ENCODE data around the gene USH2A.

DNA sequence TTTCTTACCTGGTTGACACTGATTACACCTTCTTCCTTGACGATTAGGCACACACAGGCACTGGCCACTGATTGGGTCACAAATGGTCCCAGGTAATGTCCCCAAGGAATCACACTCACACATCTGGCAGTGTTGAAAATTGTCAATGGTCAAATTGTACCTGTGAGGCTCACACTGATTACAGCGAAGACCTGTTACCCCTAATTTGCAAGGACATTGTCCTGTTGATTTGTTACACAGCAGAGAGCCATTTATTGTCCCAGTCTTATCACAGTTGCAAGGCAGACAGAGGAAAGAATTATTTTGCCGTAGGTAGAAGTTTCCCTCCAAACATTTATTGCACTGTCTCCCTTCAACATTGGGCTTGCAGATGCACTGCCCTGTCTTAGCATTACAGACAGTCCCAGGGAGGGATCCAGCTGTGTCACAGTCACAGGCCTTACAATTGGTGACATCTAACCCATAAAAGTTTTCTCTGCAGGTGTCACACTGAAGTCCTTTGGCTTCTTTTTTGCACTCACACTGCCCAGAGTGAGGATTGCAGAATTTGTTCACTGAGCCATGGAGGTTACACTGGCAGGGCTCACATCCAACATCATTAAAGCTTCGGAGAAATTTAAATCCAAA is 176.6 kb downstream of the USH2A start:
- TF ChIP-seq, protein P1, sequence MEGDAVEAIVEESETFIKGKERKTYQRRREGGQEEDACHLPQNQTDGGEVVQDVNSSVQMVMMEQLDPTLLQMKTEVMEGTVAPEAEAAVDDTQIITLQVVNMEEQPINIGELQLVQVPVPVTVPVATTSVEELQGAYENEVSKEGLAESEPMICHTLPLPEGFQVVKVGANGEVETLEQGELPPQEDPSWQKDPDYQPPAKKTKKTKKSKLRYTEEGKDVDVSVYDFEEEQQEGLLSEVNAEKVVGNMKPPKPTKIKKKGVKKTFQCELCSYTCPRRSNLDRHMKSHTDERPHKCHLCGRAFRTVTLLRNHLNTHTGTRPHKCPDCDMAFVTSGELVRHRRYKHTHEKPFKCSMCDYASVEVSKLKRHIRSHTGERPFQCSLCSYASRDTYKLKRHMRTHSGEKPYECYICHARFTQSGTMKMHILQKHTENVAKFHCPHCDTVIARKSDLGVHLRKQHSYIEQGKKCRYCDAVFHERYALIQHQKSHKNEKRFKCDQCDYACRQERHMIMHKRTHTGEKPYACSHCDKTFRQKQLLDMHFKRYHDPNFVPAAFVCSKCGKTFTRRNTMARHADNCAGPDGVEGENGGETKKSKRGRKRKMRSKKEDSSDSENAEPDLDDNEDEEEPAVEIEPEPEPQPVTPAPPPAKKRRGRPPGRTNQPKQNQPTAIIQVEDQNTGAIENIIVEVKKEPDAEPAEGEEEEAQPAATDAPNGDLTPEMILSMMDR (IDR thresholded peaks at IDR 0.05) = no peak
- TF ChIP-seq POLR2A (IDR thresholded peaks at IDR 0.05) = no peak
